Activated CD8-positive, alpha-beta memory T cell treated with anti-CD3 and anti-CD28 coated beads, Interleukin-2, amount 50 U/mL, for 48 hours (primary cell): ENCODE data around the gene SDS.
"Not testable (repeated sequence)": the region's sequence is repeated elsewhere in the genome, so short reads cannot be mapped to it uniquely, and the experiment has no call there.

Experiments
- DNase-seq: peaks from one replicate; pipeline ENCODE4 v3.0.0-alpha.2; 2020

SDS gene

DNA sequence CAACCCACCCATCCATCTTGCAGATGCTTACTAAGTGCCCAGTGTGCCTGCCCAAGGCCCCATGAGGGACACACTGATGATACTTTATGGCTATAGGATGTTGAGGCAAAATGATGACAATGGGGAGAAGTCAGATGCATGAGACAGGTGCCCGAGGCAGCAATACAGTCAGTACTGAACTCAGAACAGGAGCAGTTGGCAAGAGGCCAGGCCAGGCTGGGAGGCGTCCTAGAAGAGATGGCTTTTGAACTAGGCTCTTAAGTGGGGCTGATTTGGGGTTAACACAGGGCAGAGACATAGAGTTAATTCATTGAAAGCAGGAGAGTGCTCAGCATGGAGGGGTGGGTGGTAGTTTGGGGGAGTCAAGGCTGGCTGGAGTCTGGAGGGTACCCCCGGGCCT lies 29.7 kb downstream of the SDS start:
- no peak for DNase-seq

DNA sequence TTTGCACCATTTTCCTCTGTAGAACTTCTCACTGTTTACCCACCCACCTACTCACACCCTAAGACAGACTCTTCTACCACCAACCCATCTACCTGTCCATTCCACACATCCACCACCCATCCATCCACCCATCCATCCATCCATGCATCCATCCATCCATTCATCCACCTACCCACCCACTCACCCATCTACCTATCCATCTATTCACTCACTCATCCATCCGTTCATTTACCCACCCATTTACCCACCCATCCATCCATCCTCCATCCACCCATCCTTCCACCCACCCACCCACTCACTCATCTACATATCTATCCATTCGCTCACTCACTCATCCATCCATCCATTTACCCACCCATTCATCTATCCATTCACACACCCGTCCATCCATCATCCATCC lies 30.2 kb downstream of the SDS start:
- no peak for DNase-seq

GRCh38 chr12:113372371-113372770 lies 31.3 kb downstream of the SDS start:
- DNase-seq: no peak

GRCh38 chr12:113371808-113372207 lies 31.9 kb downstream of the SDS start:
- DNase-seq: no peak

DNA sequence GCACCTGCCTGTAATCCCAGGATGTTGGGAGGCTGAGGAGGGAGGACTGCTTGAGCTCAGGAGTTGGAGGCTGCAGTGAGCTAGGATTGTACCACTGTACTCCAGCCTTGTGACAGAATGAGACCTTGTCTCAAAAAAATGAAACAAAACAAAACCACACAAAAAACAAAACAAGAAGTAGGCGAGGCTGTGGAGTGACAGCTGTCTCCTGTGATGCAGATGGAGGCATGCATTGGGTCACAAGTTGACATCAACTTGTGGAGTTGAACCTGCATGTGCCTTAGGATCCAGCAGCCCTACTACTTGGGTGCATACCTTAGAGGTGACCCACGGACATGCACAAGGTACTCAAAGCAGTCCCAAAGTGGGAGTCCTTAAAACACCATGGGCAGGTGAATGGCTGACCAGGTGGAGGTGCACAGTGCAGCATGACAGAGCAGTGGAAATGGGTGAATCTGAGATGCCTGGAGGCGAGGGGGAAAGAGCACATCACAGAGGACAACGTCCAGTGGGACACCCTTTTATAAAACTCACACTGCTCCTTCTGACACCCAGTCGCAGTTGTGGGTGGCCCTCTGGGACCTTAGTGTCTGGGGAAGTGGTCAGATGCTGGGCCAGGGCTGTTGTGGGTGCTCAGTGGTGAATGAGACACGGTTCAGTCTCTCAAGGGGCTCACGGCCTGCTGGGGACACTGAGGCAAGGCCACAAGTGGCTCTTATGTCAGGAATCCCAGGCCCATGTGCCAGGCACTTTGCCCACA lies 32.6 kb downstream of the SDS start:
- no peak for DNase-seq

- no peak for DNase-seq
Observed at GRCh38 chr12:113369391-113369985, 34.2 kb downstream of the SDS start.

- DNase-seq: no peak
Observed at GRCh38 chr12:113368331-113368730, 35.4 kb downstream of the SDS start.

- no peak for DNase-seq
Observed at GRCh38 chr12:113366827-113367226, 36.9 kb downstream of the SDS start.

DNA sequence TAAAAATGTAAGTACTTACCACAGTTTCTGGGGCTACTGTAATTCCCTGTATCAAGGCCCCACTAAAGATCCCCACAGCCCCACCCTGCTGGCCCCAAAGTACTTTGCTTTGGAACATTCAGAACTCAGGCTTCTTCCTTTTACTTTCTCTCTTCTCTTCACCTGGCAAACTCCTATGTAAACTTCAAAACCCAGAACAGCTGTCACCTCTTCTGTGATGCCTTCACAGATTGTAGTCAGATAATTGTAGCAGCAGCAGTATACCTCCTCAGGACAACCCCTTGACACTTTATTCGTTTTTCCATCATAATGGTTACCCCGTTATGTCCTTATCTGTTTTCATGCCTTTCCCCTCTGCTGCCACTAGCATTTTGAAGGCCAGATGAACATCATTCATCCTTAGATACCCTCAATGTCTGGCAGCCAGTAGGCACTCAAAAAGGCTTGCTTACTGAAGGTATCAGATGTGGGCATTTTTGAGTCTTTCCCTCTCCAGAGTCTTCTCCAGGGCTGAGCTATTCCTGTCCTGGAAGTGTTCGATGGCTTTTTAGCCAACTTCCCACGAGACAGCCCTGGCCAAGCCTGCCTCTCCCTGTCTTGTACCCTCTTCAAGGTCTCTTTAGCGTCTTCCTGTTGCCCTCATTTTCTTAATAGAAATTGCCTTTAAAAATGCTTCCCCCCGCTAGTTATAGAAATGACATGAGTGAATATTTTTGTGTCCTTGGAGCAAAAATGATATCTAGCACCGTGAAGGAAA lies 37.9 kb downstream of the SDS start:
- DNase-seq: no peak

DNA sequence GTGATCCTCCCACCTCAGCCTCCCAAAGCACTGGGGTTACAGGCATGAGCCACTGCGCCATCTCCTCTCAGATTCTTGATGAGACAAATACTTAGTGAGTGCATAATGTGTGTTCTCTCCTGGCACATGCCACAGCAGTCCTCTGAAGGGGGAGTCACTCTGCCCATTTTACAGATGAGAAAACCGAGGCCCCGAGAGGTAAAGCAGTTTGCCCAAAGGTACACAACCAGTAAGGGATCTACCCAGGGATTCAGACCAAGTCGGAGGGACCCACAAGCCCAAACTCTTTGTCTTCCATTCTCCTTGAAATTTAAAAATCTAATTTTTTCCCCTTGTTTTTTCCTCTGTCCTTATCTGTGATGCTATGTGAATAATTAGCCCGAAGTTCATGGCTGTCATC lies 39.0 kb downstream of the SDS start:
- DNase-seq: no peak

- no peak for DNase-seq
Observed at GRCh38 chr12:113361574-113362370, 41.9 kb downstream of the SDS start.

- no peak for DNase-seq
Observed at GRCh38 chr12:113359939-113360748, 43.5 kb downstream of the SDS start.

DNA sequence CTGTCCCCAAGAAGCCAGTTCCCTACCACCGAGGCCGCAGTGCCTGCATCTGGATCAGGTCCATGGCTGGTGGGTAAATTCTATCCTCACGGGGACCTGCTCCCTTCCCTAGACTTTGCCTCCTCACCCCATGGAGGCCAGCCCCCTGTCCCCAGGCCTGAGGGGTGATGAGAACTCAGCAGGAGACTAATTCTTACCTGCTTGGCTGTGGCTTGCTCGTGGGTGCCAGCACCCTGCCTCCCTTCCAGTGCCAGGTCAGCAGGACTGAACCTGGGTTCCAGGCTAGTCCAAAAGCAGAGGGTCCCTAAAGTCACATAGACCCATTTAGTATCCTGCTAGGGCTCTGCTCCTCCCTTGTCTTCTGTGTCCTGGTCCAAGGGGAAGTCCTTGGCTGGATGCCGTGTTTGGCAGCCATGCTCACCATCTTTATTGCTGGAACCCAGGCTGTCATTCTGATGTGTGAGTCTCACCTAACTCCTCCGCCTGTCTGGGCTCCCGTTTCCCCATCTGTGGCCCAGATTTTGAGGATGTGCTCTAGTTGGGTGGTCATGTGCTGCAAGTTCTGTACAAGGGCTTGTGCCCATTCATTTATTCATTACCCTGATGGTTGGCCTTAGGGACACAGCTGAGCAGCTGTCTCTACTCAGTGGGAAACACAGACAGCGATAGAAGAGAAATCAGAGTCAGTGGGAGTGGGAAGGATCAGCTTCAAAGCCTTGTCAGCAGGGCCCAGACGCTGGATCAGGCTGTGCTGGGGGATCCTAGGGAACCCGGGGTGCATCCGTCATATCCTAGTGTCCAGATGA lies 44.4 kb downstream of the SDS start:
- no peak for DNase-seq

DNA sequence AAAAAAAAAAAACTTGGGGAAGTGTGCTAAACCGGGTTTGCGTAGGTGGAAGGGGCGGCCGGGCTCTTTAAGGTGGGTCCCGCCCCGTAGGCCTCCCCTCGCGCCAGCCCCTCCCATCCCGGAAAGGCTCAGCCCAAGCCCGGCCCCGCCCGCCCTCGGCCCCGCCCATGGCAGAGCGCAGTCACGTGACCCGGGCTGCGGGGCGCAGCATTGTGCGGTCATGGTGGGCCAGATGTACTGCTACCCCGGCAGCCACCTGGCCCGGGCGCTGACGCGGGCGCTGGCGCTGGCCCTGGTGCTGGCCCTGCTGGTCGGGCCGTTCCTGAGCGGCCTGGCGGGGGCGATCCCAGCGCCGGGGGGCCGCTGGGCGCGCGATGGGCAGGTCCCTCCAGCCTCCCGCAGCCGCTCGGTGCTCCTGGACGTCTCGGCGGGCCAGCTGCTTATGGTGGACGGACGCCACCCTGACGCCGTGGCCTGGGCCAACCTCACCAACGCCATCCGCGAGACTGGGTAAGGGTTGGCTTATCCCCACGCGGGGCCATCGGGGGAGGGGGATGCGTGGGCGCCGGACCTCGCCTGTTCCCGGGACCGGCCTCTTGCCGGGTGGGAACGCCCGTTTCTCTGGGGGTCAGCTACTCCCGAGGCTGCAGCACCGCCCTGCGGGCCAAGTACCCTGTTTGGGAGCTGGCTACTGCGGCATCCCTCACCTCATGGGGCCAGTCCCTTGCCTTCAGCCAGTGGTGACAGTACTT lies 45.1 kb downstream of the SDS start, which contains the start of gene PLBD2:
TSS of gene PLBD2 (plus strand) at position 207 of the 752 bp plus-strand sequence. CDS start at position 221, 14 bp downstream.
- DNase-seq: peak; percentile 94

GRCh38 chr12:113354192-113354591 lies 49.5 kb downstream of the SDS start:
- DNase-seq: not testable (repeated sequence)

DNA sequence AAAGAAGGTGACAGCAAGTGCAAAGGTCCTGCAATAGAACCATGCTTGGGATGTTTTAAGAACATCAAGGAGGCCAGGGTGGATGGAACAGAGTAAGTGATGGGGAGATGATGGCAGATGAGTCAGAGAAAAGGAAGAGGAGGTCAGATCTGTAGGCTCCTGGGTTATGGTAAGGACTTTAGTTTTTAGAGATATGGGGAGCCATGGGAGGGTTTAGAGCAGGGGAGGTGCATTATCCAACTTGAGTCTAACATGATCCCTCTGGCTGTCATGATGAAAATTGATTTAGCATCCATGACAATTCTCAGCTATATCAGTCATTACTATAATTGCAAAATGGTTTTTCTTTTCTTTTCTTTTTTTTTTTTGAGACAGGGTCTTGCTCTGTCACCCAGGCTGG lies 52.6 kb downstream of the SDS start:
- DNase-seq: no peak

DNA sequence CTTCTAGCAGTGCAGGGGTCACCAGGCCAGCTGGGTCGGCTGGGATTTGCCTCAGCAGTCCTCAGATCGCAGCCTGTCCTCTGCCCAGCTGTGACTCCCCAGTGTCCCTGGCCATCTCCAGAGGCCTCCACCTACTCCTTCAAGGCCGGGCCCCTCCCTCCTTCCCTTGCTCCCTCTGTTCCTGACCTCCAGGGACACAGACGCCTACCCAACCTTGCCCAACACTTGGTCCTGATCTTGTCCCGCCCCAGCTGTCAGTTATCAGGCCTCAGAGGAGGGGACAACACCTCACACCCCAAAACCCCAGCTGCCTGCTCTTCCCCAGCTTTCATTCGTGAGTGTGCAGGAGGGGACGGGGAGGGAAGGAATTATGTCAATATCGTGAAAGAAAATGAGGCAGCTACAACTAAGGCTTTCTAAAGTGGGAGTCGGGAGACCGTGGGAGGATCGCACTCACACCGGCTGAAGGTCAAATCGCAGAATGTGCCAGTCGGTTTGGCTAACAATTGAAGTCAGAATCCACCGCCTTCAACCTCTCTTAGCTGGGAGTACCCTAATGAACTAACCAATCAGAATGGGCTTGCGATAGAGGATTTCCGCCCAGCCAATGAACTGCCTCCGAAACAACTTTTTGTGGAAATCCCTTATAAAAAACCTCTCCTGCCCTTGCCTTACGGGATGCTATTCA lies 54.7 kb downstream of the SDS start:
- DNase-seq: no peak

GRCh38 chr12:113347892-113348291 lies 55.8 kb downstream of the SDS start:
- DNase-seq: no peak

GRCh38 chr12:113347107-113347506 lies 56.6 kb downstream of the SDS start:
- no peak for DNase-seq

DNA sequence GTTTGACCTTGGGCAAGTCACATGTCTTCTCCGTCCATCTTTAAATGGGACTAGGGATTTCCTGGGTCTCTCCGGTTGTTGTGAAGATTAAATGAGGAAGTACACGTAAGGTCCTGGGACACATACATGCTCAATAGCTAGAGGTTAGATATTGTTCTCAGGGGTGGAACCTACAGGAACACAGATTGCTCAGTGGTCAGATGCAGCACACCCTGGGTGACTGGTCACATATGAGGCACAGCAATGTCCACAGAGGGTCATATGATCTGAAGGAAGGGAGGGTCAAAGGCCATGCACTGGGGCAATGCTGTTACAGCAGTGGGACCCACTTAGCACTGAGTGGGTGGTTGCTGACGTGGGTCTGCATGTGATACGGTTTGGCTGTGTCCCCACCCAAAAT lies 57.3 kb downstream of the SDS start:
- DNase-seq: no peak
